Mesendoderm (in vitro differentiated cells): Measurements from ENCODE around the gene MUCL3.

Experiments
- DNase-seq: peaks from one replicate; pipeline ENCODE4 v3.0.0; 2013
- H2AK5ac ChIP-seq: 2 replicates; pipeline ENCODE4 v1.6.1; 2013; ENCODE audit warnings: low read length, inconsistent platforms
- H2BK120ac ChIP-seq: 2 replicates; pipeline ENCODE4 v1.6.1; 2013; ENCODE audit warnings: low read depth, mild to moderate bottlenecking, low read length, moderate library complexity, mixed read lengths
- H2BK15ac ChIP-seq: replicated peaks from 2 replicates; pipeline ENCODE4 v1.6.1; 2013; ENCODE audit warnings: low read depth, mild to moderate bottlenecking, moderate library complexity
- H2BK5ac ChIP-seq: 2 replicates; pipeline ENCODE4 v1.6.1; 2013; ENCODE audit warnings: low read length, inconsistent platforms
- H3K18ac ChIP-seq: 2 replicates; pipeline ENCODE4 v1.6.1; 2013; ENCODE audit warnings: mild to moderate bottlenecking, low read length, mixed read lengths
- H3K23ac ChIP-seq: one replicate; pipeline ENCODE4 v1.6.1; 2013; ENCODE audit warnings: low read length
- H3K27ac ChIP-seq: 2 replicates; pipeline ENCODE4 v1.5.1; 2013; ENCODE audit warnings: low read depth, mild to moderate bottlenecking, inconsistent platforms, low read length, moderate library complexity
- H3K27me3 ChIP-seq: 2 replicates; pipeline ENCODE4 v1.6.1; 2013; ENCODE audit warnings: low read length, control low read depth, mild to moderate bottlenecking, inconsistent platforms; ENCODE audit not compliant: insufficient read depth, poor library complexity
- H3K36me3 ChIP-seq: 2 replicates; pipeline ENCODE4 v1.6.1; 2013; ENCODE audit warnings: low read length, inconsistent platforms; ENCODE audit not compliant: control insufficient read depth, insufficient read depth
- H3K4ac ChIP-seq: one replicate; pipeline ENCODE4 v1.6.1; 2013; ENCODE audit warnings: low read depth, mild to moderate bottlenecking, low read length, moderate library complexity
- H3K4me1 ChIP-seq: 2 replicates; pipeline ENCODE4 v1.6.1; 2013; ENCODE audit warnings: low read depth, low read length, inconsistent platforms; ENCODE audit not compliant: control insufficient read depth
- H3K4me2 ChIP-seq: 2 replicates; pipeline ENCODE4 v1.6.1; 2013; ENCODE audit warnings: low read length
- H3K4me3 ChIP-seq: 2 replicates; pipeline ENCODE4 v1.5.1; 2013; ENCODE audit warnings: mild to moderate bottlenecking, low read length
- H3K56ac ChIP-seq: one replicate; pipeline ENCODE4 v1.6.1; 2013; ENCODE audit warnings: low read length
- H3K79me1 ChIP-seq: 2 replicates; pipeline ENCODE4 v1.6.1; 2013; ENCODE audit warnings: low read length, inconsistent platforms
- H3K79me2 ChIP-seq: 2 replicates; pipeline ENCODE4 v1.6.1; 2013; ENCODE audit warnings: mild to moderate bottlenecking, low read length; ENCODE audit not compliant: control insufficient read depth, insufficient read depth
- H3K9ac ChIP-seq: 2 replicates; pipeline ENCODE4 v1.6.1; 2013; ENCODE audit warnings: low read length, inconsistent platforms
- H4K5ac ChIP-seq: one replicate; pipeline ENCODE4 v1.6.1; 2013; ENCODE audit warnings: low read length
- H4K8ac ChIP-seq: one replicate; pipeline ENCODE4 v1.6.1; 2013; ENCODE audit warnings: low read depth, mild to moderate bottlenecking, control low read depth, low read length, moderate library complexity
- WGBS: extraction: QIAGEN DNeasy Blood & Tissue Kit; methylation state at CpG from one replicate; pipeline ENCODE4 v1.1.7; 2013; ENCODE audit warnings: low lambda C conversion rate, missing lambda C conversion rate; ENCODE audit not compliant: insufficient coverage; ENCODE audit errors: extremely low coverage; 5-methylcytosine and 5-hydroxymethylcytosine counted together

The MUCL3 gene

GRCh38 chr6:30988209-30988825, 47.5 kb downstream of the MUCL3 start:
- H2BK5ac ChIP-seq, result no peak overlapping the region
- no peak overlapping the region for H2BK120ac ChIP-seq
- H3K4me2 ChIP-seq, result no peak overlapping the region
- H4K5ac ChIP-seq, result no peak overlapping the region
- peaks cover 6% of the 10 kb centered on the region for H3K4me1 ChIP-seq
- no peaks in the 10 kb centered on the region for H3K79me1 ChIP-seq
- no peak overlapping the region for H3K27ac ChIP-seq
- no peak overlapping the region for H3K56ac ChIP-seq
- H3K36me3 ChIP-seq, result no peaks in the 10 kb centered on the region
- H3K18ac ChIP-seq, result no peak overlapping the region
- peak; percentile 81 for DNase-seq
- no peaks in the 10 kb centered on the region for H3K27me3 ChIP-seq
- H2BK15ac ChIP-seq, result no peak overlapping the region
- no peak overlapping the region for H4K8ac ChIP-seq
- no peak overlapping the region for H2AK5ac ChIP-seq
- H3K4ac ChIP-seq, result no peak overlapping the region
- H3K9ac ChIP-seq, result no peak overlapping the region
- no peak overlapping the region for H3K4me3 ChIP-seq
- no CpG with 5 or more reads among the region's 9 CpGs for WGBS
- no peaks in the 10 kb centered on the region for H3K79me2 ChIP-seq
- H3K23ac ChIP-seq, result no peak overlapping the region

DNA sequence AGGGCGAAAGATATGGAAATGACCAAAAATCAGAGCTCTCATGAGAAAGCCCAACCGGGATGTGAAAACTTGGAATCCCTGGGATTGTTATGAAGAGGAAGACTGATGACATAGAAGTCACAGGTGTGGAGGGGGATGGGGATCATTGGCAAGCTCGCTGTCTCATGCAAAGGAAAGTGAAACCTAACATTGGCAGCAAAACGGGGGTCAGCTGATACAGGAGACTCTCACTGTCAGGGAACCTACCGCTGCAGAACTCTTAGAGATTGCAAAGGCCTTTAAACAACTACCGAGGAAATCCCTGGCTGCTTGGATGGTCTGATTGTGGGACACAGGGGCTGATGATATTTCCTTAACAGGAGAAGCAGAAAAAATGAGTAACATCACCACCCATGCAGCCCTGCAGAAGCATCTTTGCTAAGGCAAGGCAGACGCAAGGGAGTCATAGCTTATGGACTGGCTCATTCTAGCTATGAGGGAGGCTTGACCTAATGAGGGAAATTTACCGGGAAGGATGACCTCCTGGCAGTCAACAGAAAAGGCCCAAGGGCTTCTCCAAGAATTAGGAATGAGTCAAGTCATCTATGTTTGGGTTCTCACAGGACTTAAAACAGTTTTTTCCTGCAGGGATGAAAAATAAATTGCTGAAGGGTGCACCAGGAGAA, 49.8 kb downstream of the MUCL3 start:
- H3K18ac ChIP-seq, result no peak overlapping the region
- no peak overlapping the region for H3K4me3 ChIP-seq
- no CpG with 5 or more reads among the region's 8 CpGs for WGBS

DNA sequence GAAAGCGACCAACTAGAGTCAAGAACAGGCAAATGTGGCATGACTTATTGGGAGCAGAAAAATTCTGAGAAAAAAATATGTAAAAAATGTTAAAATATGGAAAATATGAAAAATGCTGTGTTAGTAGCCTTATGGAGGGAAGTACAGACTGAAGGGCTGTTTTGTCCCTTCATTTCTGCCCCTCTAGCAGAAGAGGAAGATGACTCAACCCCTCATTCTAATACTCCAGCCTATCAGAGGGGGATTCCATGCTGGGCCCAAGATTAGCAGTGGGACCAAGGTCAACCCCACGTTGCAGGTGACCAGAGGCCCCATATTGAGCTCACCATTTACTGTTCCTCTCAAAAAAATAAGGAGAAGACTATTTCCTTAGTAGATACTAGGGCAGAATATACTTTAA, 51.1 kb downstream of the MUCL3 start:
- H3K23ac ChIP-seq, result no peak overlapping the region
- no peaks in the 10 kb centered on the region for H3K36me3 ChIP-seq
- H2AK5ac ChIP-seq, result no peak overlapping the region
- H3K4ac ChIP-seq, result no peak overlapping the region
- no peaks in the 10 kb centered on the region for H3K27me3 ChIP-seq
- H2BK120ac ChIP-seq, result no peak overlapping the region
- H3K27ac ChIP-seq, result no peak overlapping the region
- H2BK5ac ChIP-seq, result no peak overlapping the region
- no peak overlapping the region for H3K4me3 ChIP-seq
- WGBS, result no CpG with 5 or more reads among the region's 2 CpGs
- H3K4me1 ChIP-seq, result peaks cover 6% of the 10 kb centered on the region
- H4K5ac ChIP-seq, result no peak overlapping the region
- H3K9ac ChIP-seq, result no peak overlapping the region
- no peak overlapping the region for H3K4me2 ChIP-seq
- H3K18ac ChIP-seq, result no peak overlapping the region
- no peak overlapping the region for H2BK15ac ChIP-seq
- DNase-seq, result no peak
- H3K79me2 ChIP-seq, result no peaks in the 10 kb centered on the region
- no peak overlapping the region for H4K8ac ChIP-seq
- no peak overlapping the region for H3K56ac ChIP-seq
- no peaks in the 10 kb centered on the region for H3K79me1 ChIP-seq

More for the DNA sequence above, 49.8 kb downstream of the MUCL3 start:
- H3K79me2 ChIP-seq, result no peaks in the 10 kb centered on the region
- no peak overlapping the region for H3K56ac ChIP-seq
- no peak overlapping the region for H4K8ac ChIP-seq
- no peak overlapping the region for H2AK5ac ChIP-seq
- DNase-seq, result no peak
- H3K23ac ChIP-seq, result no peak overlapping the region
- H3K27me3 ChIP-seq, result no peaks in the 10 kb centered on the region
- H3K27ac ChIP-seq, result no peak overlapping the region
- H3K36me3 ChIP-seq, result no peaks in the 10 kb centered on the region
- H3K9ac ChIP-seq, result no peak overlapping the region
- no peak overlapping the region for H3K4ac ChIP-seq
- no peak overlapping the region for H2BK5ac ChIP-seq
- no peak overlapping the region for H3K4me2 ChIP-seq
- H2BK120ac ChIP-seq, result no peak overlapping the region
- no peak overlapping the region for H4K5ac ChIP-seq
- peaks cover 6% of the 10 kb centered on the region for H3K4me1 ChIP-seq
- H2BK15ac ChIP-seq, result no peak overlapping the region
- H3K79me1 ChIP-seq, result no peaks in the 10 kb centered on the region

DNA sequence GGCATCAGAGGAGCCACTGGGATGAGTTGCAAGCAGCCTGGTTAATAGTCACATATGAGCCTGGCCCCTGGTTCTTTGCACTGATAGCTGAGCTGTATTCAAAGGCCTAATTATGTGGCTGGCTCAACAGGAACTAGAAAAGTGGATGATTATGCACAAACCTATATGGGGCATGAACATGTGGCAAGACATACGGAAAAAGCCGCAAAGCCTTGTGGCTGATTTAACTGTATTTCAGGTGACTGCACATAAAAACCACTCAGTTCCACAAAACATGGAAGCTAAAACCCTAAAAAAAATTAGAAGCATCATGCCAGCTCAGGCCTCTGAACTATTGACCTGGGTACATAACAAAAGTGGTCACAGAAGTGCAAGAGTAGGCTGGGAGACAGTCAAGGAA, 56.5 kb downstream of the MUCL3 start:
- no peak overlapping the region for H3K23ac ChIP-seq
- H2AK5ac ChIP-seq, result no peak overlapping the region
- no peaks in the 10 kb centered on the region for H3K27me3 ChIP-seq
- H3K36me3 ChIP-seq, result no peaks in the 10 kb centered on the region
- H3K4me3 ChIP-seq, result no peak overlapping the region
- H3K56ac ChIP-seq, result no peak overlapping the region
- no peaks in the 10 kb centered on the region for H3K4me1 ChIP-seq
- no peak for DNase-seq
- no peak overlapping the region for H2BK120ac ChIP-seq
- H3K4me2 ChIP-seq, result no peak overlapping the region
- H4K8ac ChIP-seq, result no peak overlapping the region
- H3K79me2 ChIP-seq, result no peaks in the 10 kb centered on the region
- no peak overlapping the region for H3K27ac ChIP-seq
- H3K79me1 ChIP-seq, result no peaks in the 10 kb centered on the region
- H3K9ac ChIP-seq, result no peak overlapping the region
- H4K5ac ChIP-seq, result no peak overlapping the region
- no peak overlapping the region for H2BK15ac ChIP-seq
- WGBS, result no CpG with 5 or more reads among the region's 2 CpGs
- H3K18ac ChIP-seq, result no peak overlapping the region
- H3K4ac ChIP-seq, result no peak overlapping the region
- no peak overlapping the region for H2BK5ac ChIP-seq

DNA sequence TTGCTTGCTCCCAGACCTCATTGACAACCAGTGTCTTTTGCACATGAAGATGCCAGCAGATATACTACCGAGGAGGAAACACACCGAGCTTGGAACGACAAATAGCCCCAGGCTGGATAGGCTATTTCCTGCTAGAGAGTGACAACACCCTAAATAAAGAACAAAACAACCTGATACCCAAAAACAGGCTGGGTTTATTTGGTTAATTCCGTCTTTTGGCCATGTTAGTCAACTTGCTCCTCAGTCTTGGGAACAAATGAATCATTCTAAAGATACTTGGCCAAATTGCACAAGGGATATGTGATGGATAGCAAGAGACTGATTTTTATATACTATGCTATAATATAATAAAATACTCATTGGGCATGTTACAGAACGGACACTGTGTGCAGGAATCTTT, 58.0 kb downstream of the MUCL3 start:
- H3K9ac ChIP-seq, result no peak overlapping the region
- H2AK5ac ChIP-seq, result no peak overlapping the region
- H3K4me2 ChIP-seq, result no peak overlapping the region
- no CpG with 5 or more reads among the region's 5 CpGs for WGBS
- no peaks in the 10 kb centered on the region for H3K79me2 ChIP-seq
- H3K27ac ChIP-seq, result no peak overlapping the region
- no peak overlapping the region for H2BK5ac ChIP-seq
- no peaks in the 10 kb centered on the region for H3K79me1 ChIP-seq
- H3K4me1 ChIP-seq, result no peaks in the 10 kb centered on the region
- H3K4ac ChIP-seq, result no peak overlapping the region
- H2BK120ac ChIP-seq, result no peak overlapping the region
- no peak overlapping the region for H2BK15ac ChIP-seq
- DNase-seq, result no peak
- H4K5ac ChIP-seq, result no peak overlapping the region
- no peak overlapping the region for H3K23ac ChIP-seq
- no peak overlapping the region for H4K8ac ChIP-seq
- H3K4me3 ChIP-seq, result no peak overlapping the region
- H3K27me3 ChIP-seq, result no peaks in the 10 kb centered on the region
- no peaks in the 10 kb centered on the region for H3K36me3 ChIP-seq
- H3K18ac ChIP-seq, result no peak overlapping the region
- H3K56ac ChIP-seq, result no peak overlapping the region
